Lung (tissue), 12 donors: Measurements from ENCODE around the gene NES. TPM values are rescaled to one million over a fixed set of nuclear protein-coding genes. Genes with fewer than 3 reads are reported as not detected.

Source experiments
- ATAC-seq: fragments of 200-7000 bp; cut with Tn5 transposase; one replicate; pipeline ENCODE4 v1.9.1; 2020; ENCODE audit warnings: moderate number of reproducible peaks; ENCODE audit not compliant: insufficient read depth, low FRiP score
- DNase-seq, 3 donors: peaks; one replicate each; pipeline ENCODE4 v3.0.0-alpha.2; 2013 to 2017
- H3K27ac ChIP-seq, 2 donors: one replicate each; pipeline ENCODE4 v1.5.1; 2013; ENCODE audit warnings: mild to moderate bottlenecking in 2 of 2, moderate library complexity in 2 of 2, control low read depth in 1 of 2, inconsistent platforms in 1 of 2, low read depth in 1 of 2, low read length in 1 of 2
- H3K27me3 ChIP-seq, 3 donors: one replicate each; pipeline ENCODE4 v1.5.1; 2013; ENCODE audit warnings: low read length in 2 of 3; ENCODE audit not compliant: control insufficient read depth in 3 of 3, insufficient read depth in 3 of 3
- H3K36me3 ChIP-seq, 4 donors: one replicate each; pipeline ENCODE4 v1.5.1; 2013; ENCODE audit warnings: low read length in 4 of 4, mild to moderate bottlenecking in 1 of 4, moderate library complexity in 1 of 4; ENCODE audit not compliant: control insufficient read depth in 4 of 4, insufficient read depth in 4 of 4
- H3K4me1 ChIP-seq, 5 donors: one replicate each; pipeline ENCODE4 v1.5.1; 2013; ENCODE audit warnings: low read length in 5 of 5, mild to moderate bottlenecking in 2 of 5, moderate library complexity in 1 of 5; ENCODE audit not compliant: control insufficient read depth in 5 of 5, insufficient read depth in 5 of 5
- H3K4me3 ChIP-seq: one replicate; pipeline ENCODE4 v1.5.1; 2013; ENCODE audit warnings: mild to moderate bottlenecking, control low read depth, moderate library complexity
- H3K9ac ChIP-seq, 2 donors: one replicate each; pipeline ENCODE4 v1.5.1; 2013; ENCODE audit warnings: low read length in 2 of 2, control low read depth in 1 of 2; ENCODE audit not compliant: insufficient read depth in 1 of 2
- H3K9me3 ChIP-seq, 4 donors: one replicate each; pipeline ENCODE4 v1.5.1; 2013; ENCODE audit warnings: low read length in 3 of 4, mild to moderate bottlenecking in 1 of 4, moderate library complexity in 1 of 4; ENCODE audit not compliant: control insufficient read depth in 4 of 4, insufficient read depth in 3 of 4
- WGBS, 2 donors: extraction: QIAGEN DNeasy Blood & Tissue Kit; methylation state at CpG; one replicate each; pipeline ENCODE4 v1.1.7; 2013; 5-methylcytosine and 5-hydroxymethylcytosine counted together
- polyA plus RNA-seq, 2 donors: library from polyadenylated mRNA; stranded (reverse); fragments of 200-250 nt; gene quantifications; one replicate each; pipeline ENCODE4 v1.2.1, GENCODE V29; 2013
- total RNA-seq, 2 donors: library from RNA; depleted of rRNA in 1 of 2; stranded (reverse); fragments of >200 nt in 1 of 2; gene quantifications; one replicate each; pipeline ENCODE4 v1.2.1, GENCODE V29; 2014 to 2021
- TF ChIP-seq, protein P1 (sequence below): IDR thresholded peaks from 2 replicates; pipeline ENCODE4 v1.5.1; 2012; ENCODE audit warnings: mild to moderate bottlenecking; ENCODE audit errors: control extremely low read depth, extremely low read depth
- donor health status: control.
- donor health status: control.
- donor health status: Bipolar disorder and iron deficiency.
- donor health status: healthy.
- donor health status: DM: yes; HTN: yes; CAD: no.

NES gene
- total and polyA plus RNA-seq, 4 donors: 17.6 to 57.4 (median 34.2) TPM

DNA sequence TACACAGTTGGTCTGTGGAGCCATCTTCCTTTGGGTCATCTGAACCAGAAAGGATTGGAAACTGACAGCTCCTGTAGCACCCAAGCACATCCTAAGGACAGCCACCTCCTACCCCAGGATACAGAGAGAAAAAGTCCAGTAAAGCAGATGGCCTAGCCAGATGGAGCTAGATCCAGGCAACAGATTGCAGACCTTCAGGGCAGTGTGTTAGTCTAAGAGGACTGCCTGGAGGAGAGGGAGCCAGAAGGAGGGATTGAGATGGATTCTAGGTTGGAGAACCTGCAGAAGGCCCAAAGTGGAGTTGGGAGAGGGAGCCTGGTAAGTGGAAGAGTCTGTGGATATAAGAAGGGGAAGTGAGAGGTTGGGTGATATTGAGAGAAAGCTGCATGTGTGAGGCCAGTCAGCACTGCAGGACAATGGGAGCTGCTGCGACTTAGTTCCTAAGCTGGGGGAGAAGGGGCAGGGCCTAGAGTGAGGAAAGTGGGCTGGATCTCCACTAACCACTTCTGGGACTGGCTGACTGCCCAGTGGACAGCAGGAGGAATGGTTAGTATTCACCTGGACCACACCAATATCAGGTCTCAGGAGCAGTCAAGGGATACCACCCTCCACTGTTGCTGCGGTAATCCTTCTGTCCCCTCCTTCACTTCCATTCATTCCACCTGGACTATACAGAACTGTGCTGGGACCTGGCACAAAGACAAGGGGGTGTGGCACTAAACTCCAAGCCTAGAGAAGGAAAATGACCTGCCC is 21.9 kb downstream of the NES start:
- H3K9me3 ChIP-seq: peaks cover 0 to 2% (median 0%) of the 10 kb centered on the region in 4 donors
- H3K27me3 ChIP-seq: peaks cover 0 to 27% (median 0%) of the 10 kb centered on the region in 3 donors
- H3K9ac ChIP-seq: no peak overlapping the region
- H3K4me3 ChIP-seq: no peak overlapping the region
- no peak for DNase-seq
- H3K27ac ChIP-seq: no peak overlapping the region
- WGBS, 2 donors: 46 to 50% methylated on average over 2 of the region's 2 CpGs
- no peaks in the 10 kb centered on the region for H3K36me3 ChIP-seq
- no peak for ATAC-seq
- H3K4me1 ChIP-seq: peaks cover 0 to 32% (median 4%) of the 10 kb centered on the region in 5 donors
- TF ChIP-seq, protein P1, sequence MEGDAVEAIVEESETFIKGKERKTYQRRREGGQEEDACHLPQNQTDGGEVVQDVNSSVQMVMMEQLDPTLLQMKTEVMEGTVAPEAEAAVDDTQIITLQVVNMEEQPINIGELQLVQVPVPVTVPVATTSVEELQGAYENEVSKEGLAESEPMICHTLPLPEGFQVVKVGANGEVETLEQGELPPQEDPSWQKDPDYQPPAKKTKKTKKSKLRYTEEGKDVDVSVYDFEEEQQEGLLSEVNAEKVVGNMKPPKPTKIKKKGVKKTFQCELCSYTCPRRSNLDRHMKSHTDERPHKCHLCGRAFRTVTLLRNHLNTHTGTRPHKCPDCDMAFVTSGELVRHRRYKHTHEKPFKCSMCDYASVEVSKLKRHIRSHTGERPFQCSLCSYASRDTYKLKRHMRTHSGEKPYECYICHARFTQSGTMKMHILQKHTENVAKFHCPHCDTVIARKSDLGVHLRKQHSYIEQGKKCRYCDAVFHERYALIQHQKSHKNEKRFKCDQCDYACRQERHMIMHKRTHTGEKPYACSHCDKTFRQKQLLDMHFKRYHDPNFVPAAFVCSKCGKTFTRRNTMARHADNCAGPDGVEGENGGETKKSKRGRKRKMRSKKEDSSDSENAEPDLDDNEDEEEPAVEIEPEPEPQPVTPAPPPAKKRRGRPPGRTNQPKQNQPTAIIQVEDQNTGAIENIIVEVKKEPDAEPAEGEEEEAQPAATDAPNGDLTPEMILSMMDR: no peak

DNA sequence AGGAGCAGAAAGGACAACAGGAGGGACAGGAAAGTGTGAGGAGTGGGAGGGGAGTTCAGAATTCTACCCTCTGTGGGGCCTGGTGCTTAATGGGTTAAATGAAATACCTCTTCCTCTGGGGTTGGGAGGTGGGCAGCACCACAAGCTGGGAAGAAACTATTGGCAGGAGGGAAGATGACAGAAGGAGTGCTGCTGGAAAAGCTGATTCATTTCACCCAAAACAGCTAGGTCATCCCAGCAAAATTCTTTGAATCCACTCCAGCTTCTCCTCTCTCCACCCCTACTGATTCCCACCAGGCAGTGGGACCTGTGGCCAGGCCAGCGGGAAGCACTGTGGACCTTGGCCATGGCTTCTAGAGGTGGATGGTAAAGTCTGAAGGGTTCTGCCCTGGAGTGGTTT is 22.5 kb downstream of the NES start:
- Histone ChIP-seq H3K4me1 (peaks cover 0 to 27% (median 3%) of the 10 kb centered on the region in 5 donors), H3K27me3 (peaks cover 0 to 31% (median 0%) of the 10 kb centered on the region in 3 donors), H3K9ac (no peak overlapping the region), H3K27ac (no peak overlapping the region), H3K9me3 (peaks cover 0 to 2% (median 0%) of the 10 kb centered on the region in 4 donors), H3K4me3 (no peak overlapping the region), H3K36me3 (no peaks in the 10 kb centered on the region)
- 63 to 80% methylated on average over 1 of the region's 1 CpG for WGBS, 2 donors
- TF ChIP-seq, protein P1: no peak
- no peak for DNase-seq
- no peak for ATAC-seq

- 80 to 85% methylated on average over 9 of the region's 9 CpGs for WGBS, 2 donors
- Histone ChIP-seq H3K4me3 (no peak overlapping the region), H3K27ac (no peak overlapping the region), H3K9me3 (peaks cover 0 to 2% (median 0%) of the 10 kb centered on the region in 4 donors), H3K4me1 (peaks cover 0 to 20% (median 2%) of the 10 kb centered on the region in 5 donors), H3K36me3 (no peaks in the 10 kb centered on the region), H3K27me3 (peaks cover 0 to 41% (median 4%) of the 10 kb centered on the region in 3 donors), H3K9ac (no peak overlapping the region)
- no peak for DNase-seq
- TF ChIP-seq, protein P1: no peak
- ATAC-seq: no peak
These were observed 24.2 kb downstream of the NES start for GRCh38 chr1:156652992-156653355.
